CD4-positive, alpha-beta memory T cell (primary cell): ENCODE measurements around the gene TYW1. TPM values are rescaled to one million over a fixed set of nuclear protein-coding genes. Genes with fewer than 3 reads are reported as not detected.
"Not testable (repeated sequence)": the region's sequence is repeated elsewhere in the genome, so short reads cannot be mapped to it uniquely, and the experiment has no call there.

Source experiments
- CTCF ChIA-PET: fragments of 350-600 bp; sonication (Branson Sonifier 250); formaldehyde crosslinking; loops from one replicate; lab custom pipeline; 2021; ENCODE audit warnings: inconsistent platforms; ENCODE audit not compliant: partially characterized antibody; lab: Charles Lee
- POLR2A ChIA-PET: fragments of 350-600 bp; sonication (Branson Sonifier 250); formaldehyde crosslinking; loops from one replicate; lab custom pipeline; 2021; ENCODE audit not compliant: partially characterized antibody; lab: Charles Lee
- DNase-seq, 5 donors: peaks; one replicate each; pipeline versions ENCODE4 v3.0.0 to v3.0.0-alpha.2; 2020 to 2022; ENCODE audit warnings: mixed read lengths in 1 of 5
- H3K27ac ChIP-seq: one replicate; pipeline ENCODE4 v1.7.0; 2013; ENCODE audit warnings: low read depth, low read length
- H3K27me3 ChIP-seq: 2 replicates; pipeline ENCODE4 v1.7.0; 2013; ENCODE audit warnings: mild to moderate bottlenecking, low read length, moderate library complexity; ENCODE audit not compliant: insufficient read depth
- H3K36me3 ChIP-seq: 2 replicates; pipeline ENCODE4 v1.7.0; 2013; ENCODE audit warnings: mild to moderate bottlenecking, low read length, moderate library complexity; ENCODE audit not compliant: insufficient read depth
- H3K4me1 ChIP-seq: 2 replicates; pipeline ENCODE4 v1.7.0; 2013; ENCODE audit warnings: mild to moderate bottlenecking, low read length, moderate library complexity; ENCODE audit not compliant: insufficient read depth
- H3K4me3 ChIP-seq, 2 donors: one replicate each; pipeline ENCODE4 v1.7.0; 2013; ENCODE audit warnings: low read length in 2 of 2, mild to moderate bottlenecking in 1 of 2
- H3K9me3 ChIP-seq, 2 donors: one replicate each; pipeline ENCODE4 v1.7.0; 2013; ENCODE audit warnings: low read length in 2 of 2, control low read depth in 1 of 2; ENCODE audit not compliant: control insufficient read depth in 1 of 2
- H3K27ac Mint-ChIP-seq, 7 donors: one replicate each; pipeline ENCODE4 v1.8.0; 2020 to 2021; ENCODE audit warnings: mixed read lengths in 7 of 7, mild to moderate bottlenecking in 6 of 7, inconsistent platforms in 3 of 7, moderate library complexity in 3 of 7
- H3K27me3 Mint-ChIP-seq, 2 donors: one replicate each; pipeline ENCODE4 v1.8.0; 2020 to 2021; ENCODE audit warnings: mixed read lengths in 2 of 2
- H3K36me3 Mint-ChIP-seq, 2 donors: one replicate each; pipeline ENCODE4 v1.8.0; 2020 to 2021; ENCODE audit warnings: mixed read lengths in 2 of 2, inconsistent platforms in 1 of 2, mild to moderate bottlenecking in 1 of 2
- H3K4me1 Mint-ChIP-seq, 4 donors: one replicate each; pipeline ENCODE4 v1.8.0; 2020 to 2021; ENCODE audit warnings: mixed read lengths in 4 of 4, mild to moderate bottlenecking in 1 of 4
- H3K4me3 Mint-ChIP-seq, 8 donors: one replicate each; pipeline ENCODE4 v1.8.0; 2020 to 2021; ENCODE audit warnings: mixed read lengths in 8 of 8, mild to moderate bottlenecking in 7 of 8, moderate library complexity in 6 of 8, inconsistent platforms in 3 of 8
- H3K9me3 Mint-ChIP-seq, 8 donors: one replicate each; pipeline ENCODE4 v1.8.0; 2020 to 2021; ENCODE audit warnings: mixed read lengths in 8 of 8, mild to moderate bottlenecking in 5 of 8, inconsistent platforms in 3 of 8, moderate library complexity in 1 of 8
- intact Hi-C: fragments of 100-400 bp; cut with micrococcal nuclease; formaldehyde crosslinking; loops from one replicate; pipeline ENCODE4 v1.15.1; 2023
- microRNA-seq: library from miRNA; unstranded; fragments of <30 nt; microRNA quantifications from one replicate; pipeline ENCODE4 v1.2.0, GENCODE V29; 2021; ENCODE audit warnings: borderline replicate concordance, borderline number of aligned reads, borderline microRNAs expressed, mixed read lengths
- polyA plus RNA-seq, 2 donors: library from polyadenylated mRNA; unstranded; fragments of 300-500 nt; fragmentation: Illumina TruSeq; gene quantifications; one replicate each; pipeline ENCODE4 v1.2.3, GENCODE V29; 2021
- total RNA-seq, 2 experiments: library from RNA; stranded (reverse); gene quantifications; one replicate each; pipeline ENCODE4 v1.2.3, GENCODE V29; 2021

The TYW1 gene
- total and polyA plus RNA-seq, 4 experiments from 2014 or later, result 19.2 to 32.3 (median 27.7) TPM

- Histone ChIP-seq H3K4me3 (no peak overlapping the region), H3K4me1 (no peaks in the 10 kb centered on the region), H3K36me3 (no peaks in the 10 kb centered on the region), H3K27ac (no peak overlapping the region), H3K9me3 (no peaks in the 10 kb centered on the region), H3K27me3 (no peaks in the 10 kb centered on the region)
- Mint-ChIP-seq H3K9me3 (peaks cover 0 to 2% (median 0%) of the 10 kb centered on the region in 8 donors), H3K36me3 (peaks cover 3 to 10% of the 10 kb centered on the region in 2 donors), H3K4me3 (no peak overlapping the region), H3K27ac (no peak overlapping the region), H3K27me3 (no peaks in the 10 kb centered on the region), H3K4me1 (no peaks in the 10 kb centered on the region)
- POLR2A ChIA-PET, result no interaction called here
- intact Hi-C loops, result no loop called here
- CTCF ChIA-PET, result no interaction called here
- DNase-seq, result no peak
These were observed 271.3 kb downstream of the TYW1 start for GRCh38 chr7:67267914-67268313.

- H3K27me3 Mint-ChIP-seq, POLR2A ChIA-PET, H3K4me3 Mint-ChIP-seq, H3K9me3 ChIP-seq, intact Hi-C loops, H3K27ac ChIP-seq, H3K9me3 Mint-ChIP-seq, CTCF ChIA-PET, H3K36me3 Mint-ChIP-seq, H3K27me3 ChIP-seq, DNase-seq, H3K4me3 ChIP-seq, H3K4me1 Mint-ChIP-seq, H3K36me3 ChIP-seq, H3K4me1 ChIP-seq: not testable (repeated sequence)
- peak overlapping the region in 1 of 7 donors; percentile 35 for H3K27ac Mint-ChIP-seq
These were observed 273.3 kb downstream of the TYW1 start for GRCh38 chr7:67269916-67270315.

Small RNA genes within 50 kb of the gene (microRNA-seq; reads per million reads assigned to microRNA genes)
- gene MIR4650-1, result not detected

Other genes starting within 250 kb of the TYW1 start
- 10 to 100 TPM; 95.9 to 96.8 TPM for gene TMEM248, start 75.6 kb upstream of the TYW1 start, total RNA-seq
- gene TMEM248, start 75.6 kb upstream of the TYW1 start, polyA plus RNA-seq, result 100 to 1,000 TPM; 128 to 134 TPM
- 10 to 100 TPM; 69.7 to 72.2 TPM for gene SBDS, start 1.2 kb upstream of the TYW1 start, total RNA-seq
- gene SBDS, start 1.2 kb upstream of the TYW1 start, polyA plus RNA-seq, result 100 to 1,000 TPM in 1 of 2 donors, 10 to 100 TPM in 1; 84.0 to 127 TPM